Liver (tissue), 9 donors: ENCODE data around the gene POMT1. TPM values are rescaled to one million over a fixed set of nuclear protein-coding genes. Genes with fewer than 3 reads are reported as not detected.

Experiments used
- DNase-seq: peaks from one replicate; pipeline ENCODE4 v3.0.0-alpha.2; 2017; ENCODE audit warnings: low spot score
- H3K27ac ChIP-seq, 2 donors: one replicate each; pipeline ENCODE4 v1.7.0; 2013; ENCODE audit warnings: inconsistent platforms in 2 of 2, low read length in 2 of 2, control low read depth in 1 of 2, low read depth in 1 of 2, mild to moderate bottlenecking in 1 of 2
- H3K27me3 ChIP-seq, 4 donors: one replicate each; pipeline versions ENCODE4 v1.6.1 to v1.7.0; 2013; ENCODE audit warnings: low read length in 3 of 4, inconsistent platforms in 1 of 4, mild to moderate bottlenecking in 1 of 4, moderate library complexity in 1 of 4; ENCODE audit not compliant: control insufficient read depth in 4 of 4, insufficient read depth in 4 of 4
- H3K36me3 ChIP-seq, 4 donors: one replicate each; pipeline versions ENCODE4 v1.6.1 to v1.7.0; 2013; ENCODE audit warnings: low read length in 3 of 4, mild to moderate bottlenecking in 3 of 4, low read depth in 1 of 4, moderate library complexity in 1 of 4; ENCODE audit not compliant: control insufficient read depth in 4 of 4, insufficient read depth in 3 of 4
- H3K4me1 ChIP-seq, 4 donors: one replicate each; pipeline versions ENCODE4 v1.6.1 to v1.7.0; 2013; ENCODE audit warnings: low read length in 3 of 4, mild to moderate bottlenecking in 3 of 4, moderate library complexity in 1 of 4; ENCODE audit not compliant: control insufficient read depth in 4 of 4, insufficient read depth in 4 of 4
- H3K4me3 ChIP-seq, 3 donors: one replicate each; pipeline versions ENCODE4 v1.6.1 to v1.7.0; 2013; ENCODE audit warnings: low read length in 3 of 3, control low read depth in 1 of 3, low read depth in 1 of 3, mild to moderate bottlenecking in 1 of 3
- H3K9ac ChIP-seq, 2 donors: one replicate each; pipeline ENCODE4 v1.7.0; 2013; ENCODE audit warnings: low read length in 2 of 2, mild to moderate bottlenecking in 2 of 2, moderate library complexity in 2 of 2, control low read depth in 1 of 2, low read depth in 1 of 2
- H3K9me3 ChIP-seq, 4 donors: one replicate each; pipeline versions ENCODE4 v1.6.1 to v1.7.0; 2013; ENCODE audit warnings: low read length in 3 of 4; ENCODE audit not compliant: control insufficient read depth in 4 of 4
- CTCF ChIP-seq: fragments of 150-350 bp; IDR thresholded peaks from 2 replicates; pipeline ENCODE4 v1.5.1; 2017; ENCODE audit warnings: improper control_type of control experiment, low read depth, low read length; ENCODE audit not compliant: missing input control
- EGR1 ChIP-seq, 2 donors: IDR thresholded peaks; 2 replicates each; pipeline ENCODE4 v1.6.1; 2016 to 2018; ENCODE audit warnings: antibody characterized with exemption in 2 of 2, low read depth in 2 of 2
- FOXA1 ChIP-seq: IDR thresholded peaks from 2 replicates; pipeline ENCODE4 v1.6.1; 2016; ENCODE audit warnings: antibody characterized with exemption
- GABPA ChIP-seq, 2 donors: IDR thresholded peaks in 1 of 2; conservative IDR thresholded peaks in 1 of 2; 2 replicates each; pipeline ENCODE4 v1.6.1; 2016; ENCODE audit warnings: antibody characterized with exemption in 2 of 2, mild to moderate bottlenecking in 1 of 2, moderate library complexity in 1 of 2
- HNF4A ChIP-seq, 2 donors: conservative IDR thresholded peaks; 2 replicates each; pipeline ENCODE4 v1.6.1; 2016; ENCODE audit warnings: antibody characterized with exemption in 2 of 2, mild to moderate bottlenecking in 2 of 2
- HNF4G ChIP-seq: IDR thresholded peaks from 2 replicates; pipeline ENCODE4 v1.6.1; 2016; ENCODE audit warnings: antibody characterized with exemption
- JUND ChIP-seq, 2 donors: IDR thresholded peaks; 2 replicates each; pipeline ENCODE4 v1.6.1; 2016; ENCODE audit warnings: antibody characterized with exemption in 2 of 2
- MAX ChIP-seq: IDR thresholded peaks from 2 replicates; pipeline ENCODE4 v1.6.1; 2016; ENCODE audit warnings: antibody characterized with exemption
- RAD21 ChIP-seq, 2 donors: IDR thresholded peaks; 2 replicates each; pipeline ENCODE4 v1.6.1; 2016; ENCODE audit warnings: antibody characterized with exemption in 2 of 2, mild to moderate bottlenecking in 2 of 2
- SP1 ChIP-seq: IDR thresholded peaks from 2 replicates; pipeline ENCODE4 v1.6.1; 2018; ENCODE audit warnings: antibody characterized with exemption, mild to moderate bottlenecking
- TAF1 ChIP-seq: conservative IDR thresholded peaks from 2 replicates; pipeline ENCODE4 v1.6.1; 2016; ENCODE audit warnings: antibody characterized with exemption, mild to moderate bottlenecking
- WGBS: extraction: QIAGEN DNeasy Blood & Tissue Kit; methylation state at CpG from one replicate; pipeline ENCODE4 v1.1.7; 2013; 5-methylcytosine and 5-hydroxymethylcytosine counted together
- polyA plus RNA-seq, 2 donors: library from polyadenylated mRNA; stranded (reverse) in 1 of 2; unstranded in 1 of 2; fragments of 200-250 nt in 1 of 2; fragments of >200 nt in 1 of 2; fragmentation: Nextera tagmentation in 1 of 2; extraction: Ambion mirVana in 1 of 2; gene quantifications; one replicate each; pipeline versions ENCODE4 v1.2.1 to v1.2.3, GENCODE V29; 2013 to 2015
- total RNA-seq, 2 donors: library from RNA; depleted of rRNA; stranded (reverse); fragments of >200 nt; gene quantifications; one replicate each; pipeline ENCODE4 v1.2.3, GENCODE V29; 2014
- TF ChIP-seq, protein P1 (sequence below): IDR thresholded peaks from 2 replicates; pipeline ENCODE4 v1.6.1; 2016; ENCODE audit warnings: antibody characterized with exemption, mild to moderate bottlenecking
- TF ChIP-seq, protein P2 (sequence below): IDR thresholded peaks from 2 replicates; pipeline ENCODE4 v1.6.1; 2016; ENCODE audit warnings: antibody characterized with exemption
- TF ChIP-seq, protein P3 (sequence below): IDR thresholded peaks from 2 replicates; pipeline ENCODE4 v1.6.1; 2016; ENCODE audit warnings: antibody characterized with exemption
- donor health status: healthy.
- donor health status: healthy.
- donor health status: healthy.
- donor health status: healthy.
- donor health status: healthy.

The POMT1 gene
- total and polyA plus RNA-seq, 4 donors, result 11.2 to 14.2 (median 11.6) TPM

- H3K27me3 ChIP-seq, result no peaks in the 10 kb centered on the region
- 79% methylated on average over 15 of the region's 15 CpGs for WGBS
- H3K27ac ChIP-seq, result no peak overlapping the region
- H3K9me3 ChIP-seq, result peaks cover 0 to 6% (median 0%) of the 10 kb centered on the region in 4 donors
- peaks cover 5 to 58% (median 36%) of the 10 kb centered on the region in 4 donors for H3K36me3 ChIP-seq
- no peak overlapping the region for H3K9ac ChIP-seq
- H3K4me3 ChIP-seq, result no peak overlapping the region
- DNase-seq, result no peak
- TF ChIP-seq MAX (no peak), EGR1 (IDR thresholded peaks at IDR 0.05; ENCODE audit: low read depth in 2 of 2) (peak in 1 of 2 donors; percentile 62)
- no peaks in the 10 kb centered on the region for H3K4me1 ChIP-seq
These were observed 13.4 kb downstream of the POMT1 start for GRCh38 chr9:131516100-131516499.

DNA sequence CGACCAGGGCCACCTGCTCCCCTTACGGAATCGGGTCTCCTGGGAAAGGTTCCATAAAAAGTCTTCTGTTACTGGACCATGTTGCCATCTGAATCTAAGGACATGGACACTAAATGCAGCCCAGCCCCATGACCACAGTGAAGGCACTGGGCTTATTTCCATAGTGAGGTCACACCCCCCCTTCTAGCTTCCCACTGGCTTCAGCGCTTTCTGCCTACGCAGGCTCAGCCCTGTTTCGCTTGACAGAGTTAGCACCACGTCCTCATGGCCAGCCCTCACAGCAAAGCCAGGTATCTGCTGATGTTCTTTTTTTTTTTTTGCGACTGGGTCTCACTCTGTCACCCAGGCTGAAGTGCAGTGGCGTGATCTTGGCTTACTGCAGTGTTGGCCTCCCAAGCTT lies 14.2 kb downstream of the POMT1 start:
- Histone ChIP-seq H3K9me3 (peaks cover 0 to 6% (median 0%) of the 10 kb centered on the region in 4 donors), H3K4me3 (no peak overlapping the region), H3K36me3 (peaks cover 5 to 59% (median 37%) of the 10 kb centered on the region in 4 donors), H3K4me1 (no peaks in the 10 kb centered on the region), H3K9ac (no peak overlapping the region), H3K27me3 (no peaks in the 10 kb centered on the region), H3K27ac (no peak overlapping the region)
- TF ChIP-seq, protein P1, sequence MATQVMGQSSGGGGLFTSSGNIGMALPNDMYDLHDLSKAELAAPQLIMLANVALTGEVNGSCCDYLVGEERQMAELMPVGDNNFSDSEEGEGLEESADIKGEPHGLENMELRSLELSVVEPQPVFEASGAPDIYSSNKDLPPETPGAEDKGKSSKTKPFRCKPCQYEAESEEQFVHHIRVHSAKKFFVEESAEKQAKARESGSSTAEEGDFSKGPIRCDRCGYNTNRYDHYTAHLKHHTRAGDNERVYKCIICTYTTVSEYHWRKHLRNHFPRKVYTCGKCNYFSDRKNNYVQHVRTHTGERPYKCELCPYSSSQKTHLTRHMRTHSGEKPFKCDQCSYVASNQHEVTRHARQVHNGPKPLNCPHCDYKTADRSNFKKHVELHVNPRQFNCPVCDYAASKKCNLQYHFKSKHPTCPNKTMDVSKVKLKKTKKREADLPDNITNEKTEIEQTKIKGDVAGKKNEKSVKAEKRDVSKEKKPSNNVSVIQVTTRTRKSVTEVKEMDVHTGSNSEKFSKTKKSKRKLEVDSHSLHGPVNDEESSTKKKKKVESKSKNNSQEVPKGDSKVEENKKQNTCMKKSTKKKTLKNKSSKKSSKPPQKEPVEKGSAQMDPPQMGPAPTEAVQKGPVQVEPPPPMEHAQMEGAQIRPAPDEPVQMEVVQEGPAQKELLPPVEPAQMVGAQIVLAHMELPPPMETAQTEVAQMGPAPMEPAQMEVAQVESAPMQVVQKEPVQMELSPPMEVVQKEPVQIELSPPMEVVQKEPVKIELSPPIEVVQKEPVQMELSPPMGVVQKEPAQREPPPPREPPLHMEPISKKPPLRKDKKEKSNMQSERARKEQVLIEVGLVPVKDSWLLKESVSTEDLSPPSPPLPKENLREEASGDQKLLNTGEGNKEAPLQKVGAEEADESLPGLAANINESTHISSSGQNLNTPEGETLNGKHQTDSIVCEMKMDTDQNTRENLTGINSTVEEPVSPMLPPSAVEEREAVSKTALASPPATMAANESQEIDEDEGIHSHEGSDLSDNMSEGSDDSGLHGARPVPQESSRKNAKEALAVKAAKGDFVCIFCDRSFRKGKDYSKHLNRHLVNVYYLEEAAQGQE, result no peak
- TF ChIP-seq CTCF (no peak), TAF1 (no peak), GABPA (IDR thresholded peaks at IDR 0.05 in 1 of 2, conservative IDR thresholded peaks at IDR 0.05 in 1 of 2) (no peak), HNF4G (no peak), MAX (no peak)
- no peak for DNase-seq
- 98% methylated on average over 9 of the region's 9 CpGs for WGBS

GRCh38 chr9:131517761-131518190 lies 15.1 kb downstream of the POMT1 start:
- Histone ChIP-seq H3K27me3 (no peaks in the 10 kb centered on the region), H3K36me3 (peaks cover 5 to 62% (median 36%) of the 10 kb centered on the region in 4 donors), H3K4me3 (no peak overlapping the region), H3K4me1 (no peaks in the 10 kb centered on the region), H3K27ac (no peak overlapping the region), H3K9ac (no peak overlapping the region), H3K9me3 (peaks cover 0 to 6% (median 0%) of the 10 kb centered on the region in 4 donors)
- 93% methylated on average over 11 of the region's 11 CpGs for WGBS
- DNase-seq, result no peak
- TF ChIP-seq TAF1 (no peak), GABPA (IDR thresholded peaks at IDR 0.05 in 1 of 2, conservative IDR thresholded peaks at IDR 0.05 in 1 of 2) (no peak), HNF4A (conservative IDR thresholded peaks at IDR 0.05) (no peak), MAX (no peak), EGR1 (IDR thresholded peaks at IDR 0.05; ENCODE audit: low read depth in 2 of 2) (no peak), SP1 (no peak), HNF4G (no peak), RAD21 (IDR thresholded peaks at IDR 0.05) (no peak), JUND (IDR thresholded peaks at IDR 0.05) (no peak), FOXA1 (no peak)
- TF ChIP-seq, protein P2, sequence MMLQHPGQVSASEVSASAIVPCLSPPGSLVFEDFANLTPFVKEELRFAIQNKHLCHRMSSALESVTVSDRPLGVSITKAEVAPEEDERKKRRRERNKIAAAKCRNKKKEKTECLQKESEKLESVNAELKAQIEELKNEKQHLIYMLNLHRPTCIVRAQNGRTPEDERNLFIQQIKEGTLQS, result no peak
- TF ChIP-seq, protein P3, sequence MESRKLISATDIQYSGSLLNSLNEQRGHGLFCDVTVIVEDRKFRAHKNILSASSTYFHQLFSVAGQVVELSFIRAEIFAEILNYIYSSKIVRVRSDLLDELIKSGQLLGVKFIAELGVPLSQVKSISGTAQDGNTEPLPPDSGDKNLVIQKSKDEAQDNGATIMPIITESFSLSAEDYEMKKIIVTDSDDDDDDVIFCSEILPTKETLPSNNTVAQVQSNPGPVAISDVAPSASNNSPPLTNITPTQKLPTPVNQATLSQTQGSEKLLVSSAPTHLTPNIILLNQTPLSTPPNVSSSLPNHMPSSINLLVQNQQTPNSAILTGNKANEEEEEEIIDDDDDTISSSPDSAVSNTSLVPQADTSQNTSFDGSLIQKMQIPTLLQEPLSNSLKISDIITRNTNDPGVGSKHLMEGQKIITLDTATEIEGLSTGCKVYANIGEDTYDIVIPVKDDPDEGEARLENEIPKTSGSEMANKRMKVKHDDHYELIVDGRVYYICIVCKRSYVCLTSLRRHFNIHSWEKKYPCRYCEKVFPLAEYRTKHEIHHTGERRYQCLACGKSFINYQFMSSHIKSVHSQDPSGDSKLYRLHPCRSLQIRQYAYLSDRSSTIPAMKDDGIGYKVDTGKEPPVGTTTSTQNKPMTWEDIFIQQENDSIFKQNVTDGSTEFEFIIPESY, result no peak
- TF ChIP-seq, protein P1, result no peak
